KBM-7 (cell line): ENCODE data around the gene GPAM.
A peak's percentile ranks its signal among the peaks of the same experiment; 100 is the strongest.
"Not testable (repeated sequence)": the region's sequence is repeated elsewhere in the genome, so short reads cannot be mapped to it uniquely, and the experiment has no call there.

Experiments
- DNase-seq: peaks from one replicate; pipeline ENCODE4 v3.0.0-alpha.2; 2015
- in situ Hi-C: fragments of 300-500 bp; cut with MboI; formaldehyde crosslinking; loops from 2 replicates; pipeline ENCODE4 v1.14.3; 2020; ENCODE audit warnings: low sequenced_read_pairs, low pct_unique_long_range_greater_than_20kb, mixed read lengths

The GPAM gene

GRCh38 chr10:112183329-112184051 is at the start of gene GPAM:
GPAM (minus strand) TSS chr10:112183765; CDS start chr10:112181784, 1,981 bp downstream.
- in situ Hi-C loops = no loop called here
- peak; percentile 95 for DNase-seq

GRCh38 chr10:112232670-112233069 is 49.1 kb upstream of the GPAM start:
- DNase-seq = no peak
- in situ Hi-C loops = no loop called here

GRCh38 chr10:112231602-112232400 is 48.2 kb upstream of the GPAM start:
- in situ Hi-C loops = no loop called here

GRCh38 chr10:112230325-112230988 is 46.9 kb upstream of the GPAM start:
- no peak for DNase-seq
- in situ Hi-C loops = no loop called here

More at GRCh38 chr10:112231602-112232400, 48.2 kb upstream of the GPAM start:
- DNase-seq = no peak

GRCh38 chr10:112229901-112230300 is 46.3 kb upstream of the GPAM start:
- in situ Hi-C loops = no loop called here
- no peak for DNase-seq

- in situ Hi-C loops = no loop called here
Observed at GRCh38 chr10:112229096-112229495, 45.5 kb upstream of the GPAM start.

GRCh38 chr10:112228366-112229088 is 45.0 kb upstream of the GPAM start:
- DNase-seq, in situ Hi-C loops: not testable (repeated sequence)

More at GRCh38 chr10:112229096-112229495, 45.5 kb upstream of the GPAM start:
- DNase-seq = no peak

- DNase-seq = peak; percentile 60
- in situ Hi-C loops = no loop called here
Observed at GRCh38 chr10:112227331-112227987, 43.9 kb upstream of the GPAM start.

- DNase-seq = no peak
- in situ Hi-C loops = no loop called here
Observed at GRCh38 chr10:112226439-112227248, 43.1 kb upstream of the GPAM start.

GRCh38 chr10:112225771-112226438 is 42.3 kb upstream of the GPAM start:
- in situ Hi-C loops = no loop called here

GRCh38 chr10:112224933-112225529 is 41.5 kb upstream of the GPAM start:
- DNase-seq = no peak
- in situ Hi-C loops = no loop called here

More at GRCh38 chr10:112225771-112226438, 42.3 kb upstream of the GPAM start:
- DNase-seq = no peak

GRCh38 chr10:112223725-112224124 is 40.2 kb upstream of the GPAM start:
- no peak for DNase-seq
- in situ Hi-C loops = no loop called here

GRCh38 chr10:112222799-112223198 is 39.2 kb upstream of the GPAM start:
- in situ Hi-C loops = no loop called here
- no peak for DNase-seq

GRCh38 chr10:112221545-112221944 is 38.0 kb upstream of the GPAM start:
- DNase-seq = no peak
- in situ Hi-C loops = no loop called here

- in situ Hi-C loops = no loop called here
- no peak for DNase-seq
Observed at GRCh38 chr10:112218960-112219359, 35.4 kb upstream of the GPAM start.

- in situ Hi-C loops = no loop called here
- no peak for DNase-seq
Observed at GRCh38 chr10:112218036-112218390, 34.4 kb upstream of the GPAM start.

GRCh38 chr10:112217386-112218035 is 33.9 kb upstream of the GPAM start:
- DNase-seq = no peak
- in situ Hi-C loops = no loop called here
